ENCODE measurements around the gene ACSS3. TPM values are rescaled to one million over a fixed set of nuclear protein-coding genes. Genes with fewer than 3 reads are reported as not detected.
"Not testable (repeated sequence)": the region's sequence is repeated elsewhere in the genome, so short reads cannot be mapped to it uniquely, and the experiment has no call there.

Gene ACSS3, protein sequence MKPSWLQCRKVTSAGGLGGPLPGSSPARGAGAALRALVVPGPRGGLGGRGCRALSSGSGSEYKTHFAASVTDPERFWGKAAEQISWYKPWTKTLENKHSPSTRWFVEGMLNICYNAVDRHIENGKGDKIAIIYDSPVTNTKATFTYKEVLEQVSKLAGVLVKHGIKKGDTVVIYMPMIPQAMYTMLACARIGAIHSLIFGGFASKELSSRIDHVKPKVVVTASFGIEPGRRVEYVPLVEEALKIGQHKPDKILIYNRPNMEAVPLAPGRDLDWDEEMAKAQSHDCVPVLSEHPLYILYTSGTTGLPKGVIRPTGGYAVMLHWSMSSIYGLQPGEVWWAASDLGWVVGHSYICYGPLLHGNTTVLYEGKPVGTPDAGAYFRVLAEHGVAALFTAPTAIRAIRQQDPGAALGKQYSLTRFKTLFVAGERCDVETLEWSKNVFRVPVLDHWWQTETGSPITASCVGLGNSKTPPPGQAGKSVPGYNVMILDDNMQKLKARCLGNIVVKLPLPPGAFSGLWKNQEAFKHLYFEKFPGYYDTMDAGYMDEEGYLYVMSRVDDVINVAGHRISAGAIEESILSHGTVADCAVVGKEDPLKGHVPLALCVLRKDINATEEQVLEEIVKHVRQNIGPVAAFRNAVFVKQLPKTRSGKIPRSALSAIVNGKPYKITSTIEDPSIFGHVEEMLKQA
- polyA plus RNA-seq (2014; cell fraction: cytosol; rRNA removed): 0.23 and 0.27 TPM in 2 replicates
- polyA plus RNA-seq (2014; cell fraction: nucleus; rRNA removed): 0.06 and 0.22 TPM in 2 replicates

DNA sequence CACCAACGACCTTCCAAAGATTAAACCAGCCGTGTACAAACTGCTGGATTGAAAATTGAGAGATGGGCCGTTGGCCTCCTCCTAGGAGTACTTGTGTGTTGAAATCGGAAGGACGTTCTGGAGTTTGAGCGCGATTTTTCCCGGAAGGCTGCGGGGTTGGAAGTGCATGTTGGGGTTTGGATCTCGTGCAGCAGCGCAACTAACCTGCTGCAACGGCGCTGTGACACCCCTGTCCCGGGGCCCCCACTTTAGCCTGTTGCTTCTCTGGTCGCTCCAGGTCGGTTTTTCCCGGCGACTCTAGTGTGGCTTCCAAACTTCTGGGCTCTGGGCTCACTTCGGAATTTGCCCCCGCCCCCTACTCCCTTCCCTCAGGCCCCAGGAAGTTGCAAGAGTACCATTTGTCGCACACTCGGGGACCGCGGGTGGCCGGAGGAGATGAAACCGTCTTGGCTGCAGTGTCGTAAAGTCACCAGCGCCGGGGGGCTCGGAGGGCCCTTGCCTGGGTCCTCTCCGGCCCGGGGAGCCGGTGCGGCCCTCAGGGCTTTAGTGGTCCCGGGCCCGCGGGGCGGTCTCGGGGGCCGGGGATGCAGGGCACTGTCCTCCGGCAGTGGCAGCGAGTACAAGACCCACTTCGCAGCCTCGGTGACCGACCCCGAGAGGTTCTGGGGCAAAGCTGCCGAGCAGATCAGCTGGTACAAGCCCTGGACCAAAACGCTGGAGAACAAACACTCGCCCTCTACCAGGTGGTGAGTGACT lies at the start of gene ACSS3:
Gene ACSS3 (plus strand): TSS at position 394 of the 756 bp plus-strand sequence. CDS start 42 bp downstream, at position 436.
- no peak for DNase-seq (ENCODE audit: low spot score)

GRCh38 chr12:81034926-81035325 lies 43.0 kb upstream of the ACSS3 start:
- no peak for DNase-seq (ENCODE audit: low spot score)

GRCh38 chr12:81039231-81039630 lies 38.6 kb upstream of the ACSS3 start:
- no peak for DNase-seq (ENCODE audit: low spot score)

GRCh38 chr12:81043979-81044740 lies 33.7 kb upstream of the ACSS3 start:
- no peak for DNase-seq (ENCODE audit: low spot score)

DNA sequence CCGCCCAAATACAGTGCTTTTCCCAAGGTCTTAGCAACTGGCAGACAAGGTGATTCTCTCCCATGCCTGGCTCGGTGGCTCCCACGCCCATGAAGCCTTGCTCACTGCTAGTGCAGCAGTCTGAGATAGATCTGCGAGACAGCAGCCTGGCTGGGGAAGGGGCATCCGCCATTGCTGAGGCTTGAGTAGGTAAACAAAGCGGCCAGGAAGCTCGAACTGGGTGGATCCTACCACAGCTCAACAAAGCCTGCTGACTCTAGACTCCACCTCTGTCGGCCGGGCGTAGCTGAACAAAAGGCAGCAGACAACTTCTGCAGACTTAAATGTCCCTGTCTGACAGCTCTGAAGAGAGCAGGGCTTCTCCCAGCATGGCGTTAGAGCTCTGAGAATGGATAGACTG lies 12.9 kb upstream of the ACSS3 start:
- DNase-seq (ENCODE audit: low spot score): not testable (repeated sequence)

GRCh38 chr12:81070846-81071245 lies 7.0 kb upstream of the ACSS3 start:
- no peak for DNase-seq (ENCODE audit: low spot score)

- no peak for DNase-seq (ENCODE audit: low spot score)
Measured at GRCh38 chr12:81075539-81075938, 2.3 kb upstream of the ACSS3 start.

DNA sequence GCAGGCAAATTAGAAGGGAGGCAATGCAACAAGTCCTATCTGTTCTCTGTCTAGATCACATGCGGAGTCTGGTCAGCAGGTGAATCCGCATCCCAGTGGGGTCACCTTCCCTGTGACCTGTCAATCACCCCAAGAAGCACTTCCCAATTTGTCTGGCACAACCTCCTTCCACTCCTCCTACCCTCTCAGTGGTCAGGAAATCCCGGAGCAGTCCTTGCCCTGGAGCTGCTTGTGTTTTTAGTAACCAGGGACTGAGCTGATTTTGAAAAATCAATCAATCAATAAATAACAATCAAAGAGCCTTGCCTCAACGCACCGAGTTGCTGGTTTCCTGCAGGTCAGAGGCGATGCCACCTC lies 572 bp upstream of the ACSS3 start:
- DNase-seq (ENCODE audit: low spot score): no peak

DNA sequence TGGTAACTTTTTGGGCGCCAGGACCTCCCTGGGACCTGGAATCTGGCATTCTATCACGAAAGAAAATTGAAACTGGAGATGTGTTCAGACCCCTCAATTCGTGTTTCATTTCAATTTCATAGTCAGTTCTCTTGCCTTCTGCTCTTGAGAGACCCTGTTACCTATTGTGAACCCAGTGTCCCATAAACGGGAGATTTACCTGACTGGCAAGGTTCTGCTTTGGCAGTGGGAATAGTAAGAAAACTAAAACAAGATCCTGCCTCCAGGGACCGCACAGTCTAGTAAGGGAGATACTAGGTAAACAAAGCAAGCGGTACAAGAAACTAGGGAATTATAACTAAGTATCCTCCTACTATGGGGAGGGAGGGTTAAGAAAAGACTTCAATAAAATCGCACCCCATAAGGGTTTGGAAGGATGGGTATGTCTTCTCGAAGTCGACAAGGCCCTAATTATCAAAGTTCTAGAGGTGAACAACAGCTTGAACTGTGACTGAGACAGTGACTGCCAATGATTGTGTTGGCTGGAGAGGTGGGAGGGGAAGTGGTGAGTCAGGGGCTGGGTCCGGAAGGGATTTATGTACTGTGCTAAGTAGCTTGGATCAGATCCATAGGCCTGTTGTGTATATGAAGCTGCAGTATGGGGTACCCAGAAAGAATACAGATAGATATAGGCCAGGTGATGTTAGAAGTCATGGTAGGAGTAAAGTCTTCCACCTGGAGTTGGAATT lies 754 bp downstream of the ACSS3 start:
- no peak for DNase-seq (ENCODE audit: low spot score)

GRCh38 chr12:81079280-81080076 lies 1.6 kb downstream of the ACSS3 start:
- no peak for DNase-seq (ENCODE audit: low spot score)

GRCh38 chr12:81080431-81080983 lies 2.6 kb downstream of the ACSS3 start:
- DNase-seq (ENCODE audit: low spot score): no peak

- no peak for DNase-seq (ENCODE audit: low spot score)
Measured at GRCh38 chr12:81081726-81082125, 3.8 kb downstream of the ACSS3 start.

DNA sequence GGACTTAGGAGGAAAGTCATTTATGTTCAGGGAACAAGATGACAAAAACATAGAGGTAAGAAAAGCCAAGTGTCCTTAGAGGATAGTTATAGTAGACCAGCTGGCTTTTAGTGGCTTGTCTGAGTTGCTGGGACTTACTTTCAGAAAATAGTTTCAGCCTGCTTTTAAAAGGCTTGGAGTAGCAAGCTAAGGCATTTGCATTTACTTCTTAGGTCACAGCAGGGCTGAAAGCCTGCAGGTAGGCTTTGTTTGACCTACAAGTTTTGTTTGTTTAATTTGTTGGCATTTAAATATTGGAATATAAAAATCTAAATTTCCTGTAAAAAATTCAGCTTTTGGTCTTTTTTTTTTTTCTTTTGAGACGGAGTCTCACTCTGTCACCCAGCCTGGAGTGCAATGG lies 5.1 kb downstream of the ACSS3 start:
- DNase-seq (ENCODE audit: low spot score): no peak

GRCh38 chr12:81083906-81084513 lies 6.1 kb downstream of the ACSS3 start:
- DNase-seq (ENCODE audit: low spot score): no peak

DNA sequence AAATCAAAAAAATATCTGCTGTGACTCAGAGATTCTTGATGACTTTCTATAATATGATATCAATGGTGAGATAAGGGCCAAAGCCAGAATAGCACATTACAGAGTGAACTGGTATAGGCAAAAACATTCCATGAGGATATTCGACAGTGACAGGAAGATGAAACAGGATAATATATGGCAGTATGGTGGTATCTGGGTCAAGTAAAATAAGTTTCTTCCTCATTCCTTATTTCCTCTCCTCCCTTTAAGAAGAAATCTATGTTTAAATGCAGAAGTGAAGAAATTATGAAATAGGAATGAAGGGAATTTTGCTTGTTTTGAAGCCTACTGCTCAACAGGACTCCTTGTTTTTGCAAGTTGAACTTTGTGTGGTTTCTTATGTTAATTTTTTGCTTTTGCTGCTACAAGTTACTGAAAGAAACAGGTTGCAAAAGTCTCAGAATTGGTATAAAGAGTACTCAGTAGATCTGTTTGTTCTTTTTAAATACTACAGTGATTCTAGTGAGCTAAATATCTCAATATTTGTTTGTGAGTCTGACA lies 7.0 kb downstream of the ACSS3 start:
- DNase-seq (ENCODE audit: low spot score): no peak

DNA sequence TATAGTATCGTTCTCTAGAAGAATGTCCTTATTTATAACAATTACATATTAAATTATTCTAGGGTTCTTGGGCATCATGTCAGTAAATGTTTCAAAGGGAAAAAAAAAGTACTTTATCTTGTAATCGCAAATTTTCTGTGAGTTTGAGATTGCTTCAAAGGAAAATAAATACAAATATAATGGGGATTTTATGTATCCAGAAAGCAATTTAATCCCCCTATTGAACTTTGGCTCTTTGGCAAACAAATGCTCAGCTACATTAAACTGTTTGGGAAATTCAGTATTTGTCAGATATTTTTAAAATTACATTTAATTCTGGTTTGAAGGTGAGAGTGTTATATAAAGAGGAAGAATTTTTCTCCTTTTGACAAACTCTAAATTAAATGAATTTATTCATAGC lies 8.0 kb downstream of the ACSS3 start:
- no peak for DNase-seq (ENCODE audit: low spot score)

- DNase-seq (ENCODE audit: low spot score): no peak
Measured at GRCh38 chr12:81086342-81086741, 8.5 kb downstream of the ACSS3 start.

DNA sequence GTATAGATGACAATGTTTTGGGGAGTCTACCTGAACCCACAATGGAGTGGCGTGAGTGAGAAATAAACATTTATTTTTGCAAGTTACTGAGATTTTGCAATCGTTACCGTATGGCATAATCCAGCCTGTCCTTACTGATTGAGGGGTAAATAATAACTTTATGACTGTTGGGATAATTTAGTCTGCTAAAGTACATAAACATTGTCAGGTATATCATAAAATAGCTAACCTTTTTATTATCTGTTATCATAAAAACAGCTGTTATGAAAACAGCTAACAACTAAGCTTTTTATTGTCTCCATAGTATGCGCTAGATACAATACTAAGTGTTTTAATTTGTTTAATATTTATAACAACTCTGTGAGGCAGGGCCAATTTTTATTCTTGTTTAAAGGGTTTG lies 10.3 kb downstream of the ACSS3 start:
- DNase-seq (ENCODE audit: low spot score): no peak

DNA sequence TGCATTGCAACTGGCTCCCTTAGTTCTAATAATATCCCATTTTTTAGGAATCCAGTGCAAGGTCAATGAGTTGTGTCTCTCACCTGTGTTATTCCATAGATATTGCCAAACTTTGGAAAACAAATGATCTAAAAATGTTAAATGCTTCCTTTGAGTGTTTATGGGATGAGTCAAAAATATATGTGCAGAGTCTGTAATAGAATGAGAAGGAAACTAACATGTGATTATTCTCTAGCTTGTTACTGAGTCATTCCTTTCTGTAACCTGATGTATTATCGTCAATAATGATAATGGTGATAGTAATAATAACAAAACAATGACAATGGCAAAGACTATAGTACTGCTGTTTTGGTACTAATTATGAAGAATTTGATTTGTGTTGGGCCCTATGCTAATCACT lies 11.5 kb downstream of the ACSS3 start:
- no peak for DNase-seq (ENCODE audit: low spot score)

Data from SK-N-DZ (cell line).